GM21390 (cell line): ENCODE results near the gene USHBP1.
"Not testable (repeated sequence)": the region's sequence is repeated elsewhere in the genome, so short reads cannot be mapped to it uniquely, and the experiment has no call there.

ENCODE experiments used
- ATAC-seq: cut with Tn5 transposase; IDR thresholded peaks from one replicate; pipeline ENCODE4 v1.9.1; 2021; ENCODE audit not compliant: unreplicated experiment

USHBP1 gene

GRCh38 chr19:17295551-17295950, 31.0 kb upstream of the USHBP1 start:
- ATAC-seq = not testable (repeated sequence)

GRCh38 chr19:17294051-17294891, 29.7 kb upstream of the USHBP1 start:
- no peak for ATAC-seq

- no peak for ATAC-seq
Measured at GRCh38 chr19:17293605-17294004, 29.1 kb upstream of the USHBP1 start.

GRCh38 chr19:17292301-17293074, 27.9 kb upstream of the USHBP1 start:
- peak; percentile 73 for ATAC-seq

GRCh38 chr19:17289489-17289888, 24.9 kb upstream of the USHBP1 start:
- no peak for ATAC-seq

- ATAC-seq = no peak
Measured at GRCh38 chr19:17286752-17287151, 22.2 kb upstream of the USHBP1 start.

GRCh38 chr19:17286263-17286662, 21.7 kb upstream of the USHBP1 start:
- ATAC-seq = no peak

GRCh38 chr19:17285415-17286135, 21.0 kb upstream of the USHBP1 start:
- ATAC-seq = no peak

GRCh38 chr19:17283504-17283996, 19.0 kb upstream of the USHBP1 start:
- ATAC-seq = no peak

GRCh38 chr19:17282488-17283125, 18.1 kb upstream of the USHBP1 start:
- no peak for ATAC-seq

GRCh38 chr19:17281391-17282304, 17.1 kb upstream of the USHBP1 start, which contains the start of gene ANKLE1:
Gene ANKLE1 (plus strand): TSS chr19:17281901. CDS start chr19:17281921, 20 bp downstream.
- ATAC-seq = no peak

- ATAC-seq = no peak
Measured at GRCh38 chr19:17279436-17279835, 14.9 kb upstream of the USHBP1 start.

- ATAC-seq = no peak
Measured at GRCh38 chr19:17275441-17276175, 11.1 kb upstream of the USHBP1 start.

- not testable (repeated sequence) for ATAC-seq
Measured at GRCh38 chr19:17274892-17275291, 10.3 kb upstream of the USHBP1 start.

GRCh38 chr19:17268754-17269153, 4.2 kb upstream of the USHBP1 start:
- ATAC-seq = no peak

- peak; percentile 88 for ATAC-seq
Measured at GRCh38 chr19:17266975-17267788, 2.6 kb upstream of the USHBP1 start, which contains the start of gene BABAM1. Gene BABAM1 (plus strand): TSS chr19:17267443. CDS start chr19:17268807, 1,364 bp downstream.

GRCh38 chr19:17266589-17266974, 2.0 kb upstream of the USHBP1 start:
- ATAC-seq = peak; percentile 24

- ATAC-seq = no peak
Measured at GRCh38 chr19:17266026-17266425, 1.5 kb upstream of the USHBP1 start.
